Measurements from ENCODE around the gene PDE11A.

PDE11A gene

DNA sequence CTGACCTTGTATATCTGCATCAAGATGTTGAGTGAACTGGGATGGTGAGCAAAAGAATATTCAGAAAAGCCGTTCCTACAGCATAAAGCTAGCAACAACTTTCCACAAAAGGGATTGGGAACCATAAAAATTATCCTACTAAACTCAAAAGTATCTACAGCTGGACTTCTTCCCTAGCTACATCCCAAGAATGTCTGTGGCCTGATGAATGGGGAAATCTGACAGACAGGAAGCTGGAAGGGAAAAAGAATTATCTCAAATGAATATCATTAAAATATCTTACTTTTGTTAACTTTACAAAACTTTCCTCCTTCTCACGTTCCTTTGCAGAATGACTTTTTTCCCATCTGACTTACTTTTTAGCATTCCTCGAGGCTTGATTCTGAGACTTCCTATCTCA lies 150.9 kb downstream of the PDE11A start:
- no peak for DNase-seq

DNA sequence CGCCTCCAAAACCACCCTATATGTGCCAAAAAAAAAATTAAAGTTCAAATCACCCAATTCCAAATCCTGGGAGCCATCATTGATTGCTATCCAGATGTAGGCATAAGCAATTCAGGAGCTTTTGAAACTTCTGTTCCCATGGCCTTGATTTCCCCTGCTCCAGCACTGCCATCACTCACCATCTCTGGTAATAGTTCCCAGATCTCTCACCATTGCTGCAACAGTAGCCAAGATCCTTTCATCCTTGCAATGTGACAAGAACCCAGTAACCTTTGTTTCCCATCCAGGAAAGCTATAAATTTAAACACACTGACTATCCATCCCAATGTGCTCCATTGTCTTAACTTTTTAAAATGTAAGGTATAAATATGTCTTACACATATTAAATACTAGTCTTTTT lies 155.4 kb downstream of the PDE11A start:
- no peak for DNase-seq

DNA sequence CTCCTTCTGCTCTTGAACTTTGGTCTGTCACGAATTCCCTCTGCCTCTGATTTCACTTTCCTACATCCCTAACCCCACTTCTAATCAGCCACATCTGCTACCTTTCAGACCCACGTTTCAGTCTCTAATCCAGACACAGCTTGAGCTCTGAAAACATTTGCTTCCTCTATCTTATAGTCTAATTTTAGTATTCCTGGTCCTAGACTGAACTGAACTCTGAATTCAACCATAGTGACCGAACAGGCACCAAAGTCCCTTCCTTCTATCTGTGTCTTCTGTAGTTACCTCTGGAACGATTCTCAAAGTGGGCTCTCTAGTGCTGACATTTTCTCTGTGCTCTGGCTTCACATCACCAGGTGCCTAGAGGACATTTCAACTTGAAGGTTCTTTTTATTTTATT lies 156.2 kb downstream of the PDE11A start:
- DNase-seq, result no peak

DNA sequence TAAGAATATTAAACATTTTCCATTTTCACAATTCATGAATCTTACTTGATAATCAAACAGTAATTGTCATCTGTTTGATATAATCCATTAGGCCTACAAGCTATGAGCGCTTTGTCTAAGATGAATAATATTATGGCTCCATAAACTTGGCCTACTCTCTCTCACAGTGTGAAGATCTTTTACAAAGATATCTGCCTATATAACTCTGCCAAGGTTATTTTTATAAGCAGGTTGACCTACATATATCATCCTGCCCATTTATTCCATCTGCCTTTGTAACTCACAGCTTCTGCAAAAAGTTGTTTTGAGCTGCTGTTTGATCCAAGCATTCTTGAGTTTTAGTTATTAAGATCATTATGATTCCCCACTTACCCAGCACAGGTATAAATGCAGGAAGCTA lies 158.3 kb downstream of the PDE11A start:
- DNase-seq, result no peak

DNA sequence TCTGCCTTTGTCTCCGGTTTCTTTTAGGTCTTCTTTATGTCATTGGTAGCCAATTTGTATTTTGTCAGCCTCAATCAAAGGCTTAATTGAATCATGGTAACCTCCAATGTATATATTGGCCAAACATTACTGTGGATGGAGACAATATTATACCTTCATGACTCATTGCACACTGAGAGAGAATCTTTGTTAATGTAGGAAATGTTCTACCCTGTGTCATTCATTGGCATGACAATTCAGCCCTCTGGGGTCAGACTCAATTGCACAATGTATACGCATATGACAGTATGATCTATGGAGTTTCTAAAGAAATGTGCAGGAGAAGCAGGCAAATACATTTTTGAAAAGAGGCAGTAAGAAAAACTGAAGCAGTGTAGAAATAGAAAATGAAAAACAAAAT lies 162.6 kb downstream of the PDE11A start:
- no peak for DNase-seq

DNA sequence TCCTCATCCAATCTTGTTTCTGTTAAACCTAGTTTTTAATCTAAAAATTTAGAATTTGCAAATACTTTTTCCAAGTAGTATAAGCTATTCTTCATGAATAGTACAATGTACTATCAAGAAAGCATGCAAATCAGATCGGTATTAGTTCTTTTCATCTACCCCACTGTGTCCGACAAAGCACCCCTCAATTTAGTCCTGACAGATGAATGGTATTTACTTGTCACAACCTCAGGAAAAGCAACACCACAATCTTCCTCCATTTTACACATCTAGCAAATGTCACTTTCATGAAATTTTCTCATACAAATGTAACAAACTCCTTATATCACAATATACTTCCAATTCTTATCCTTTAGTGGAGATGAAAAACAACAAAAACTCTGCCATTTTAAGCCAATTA lies 163.8 kb downstream of the PDE11A start:
- no peak for DNase-seq

DNA sequence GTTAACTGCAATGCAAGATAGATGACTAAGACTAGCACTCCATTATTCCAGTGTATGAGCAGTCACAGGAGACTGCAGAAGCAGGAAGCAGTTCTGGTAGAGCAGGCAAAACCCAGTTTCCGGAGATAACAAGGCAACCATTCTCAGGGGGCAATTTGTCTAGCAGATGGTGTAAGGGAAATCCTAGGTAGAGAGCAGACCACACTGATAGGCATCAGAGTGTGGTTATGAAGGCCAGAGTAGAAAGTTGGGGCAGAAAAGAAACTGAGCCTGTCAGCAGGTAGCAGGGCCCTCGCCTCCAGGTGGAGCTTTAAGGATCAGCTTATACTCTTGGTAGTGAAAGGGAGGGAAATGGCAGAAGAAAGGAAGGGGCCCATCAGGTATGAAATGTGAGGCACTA lies 164.4 kb downstream of the PDE11A start:
- no peak for DNase-seq

DNA sequence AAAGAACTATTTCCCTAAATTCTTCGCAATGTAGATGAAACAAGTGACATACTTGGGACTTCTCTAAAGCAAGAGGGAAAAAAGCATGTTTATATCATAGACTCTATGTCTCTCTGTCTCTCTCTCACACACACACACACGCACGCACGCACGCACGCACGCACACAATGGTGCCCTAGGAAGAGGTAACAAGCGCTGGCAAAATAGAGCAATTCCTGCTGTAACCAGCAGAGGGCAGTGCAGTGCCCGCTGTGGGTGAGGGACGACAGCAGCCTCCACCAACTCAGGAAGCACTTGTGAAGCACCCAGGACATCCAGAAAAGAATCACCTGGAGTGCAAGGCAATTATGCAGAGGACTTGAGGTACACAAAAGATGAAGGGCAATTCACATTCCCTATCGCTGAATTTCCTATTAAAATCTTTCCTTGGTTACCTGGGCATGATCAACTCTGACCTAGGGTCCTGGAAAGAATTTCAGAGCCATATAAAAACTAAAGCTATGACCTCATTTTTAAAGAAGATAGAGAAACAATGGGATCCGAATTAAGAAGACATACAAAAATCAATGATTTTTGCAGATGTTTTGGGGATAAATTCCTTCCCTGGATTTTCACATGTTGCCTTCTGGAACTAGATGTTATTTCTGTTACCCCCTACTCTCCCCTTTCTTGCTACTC lies 166.4 kb downstream of the PDE11A start:
- peak; percentile 62 for DNase-seq

DNA sequence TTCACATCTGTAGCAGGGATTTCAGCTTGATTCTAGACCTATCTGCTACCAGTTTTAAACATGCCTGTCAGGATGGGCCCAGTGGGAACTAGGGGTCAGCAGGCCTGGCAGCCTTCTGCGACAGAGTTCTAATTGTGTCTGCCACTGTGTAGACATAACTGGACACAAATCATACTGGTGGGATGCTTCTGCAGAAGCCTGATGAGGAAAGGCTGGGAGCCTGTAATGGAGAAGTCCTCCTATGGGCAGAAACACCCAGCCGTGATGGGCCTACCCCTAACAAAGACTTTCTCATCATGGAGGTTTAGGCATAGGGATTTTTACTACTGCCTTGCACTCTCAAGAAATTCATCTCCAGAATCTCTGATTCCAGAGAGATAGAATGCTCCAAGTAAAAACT lies 166.9 kb downstream of the PDE11A start:
- DNase-seq, result no peak

DNA sequence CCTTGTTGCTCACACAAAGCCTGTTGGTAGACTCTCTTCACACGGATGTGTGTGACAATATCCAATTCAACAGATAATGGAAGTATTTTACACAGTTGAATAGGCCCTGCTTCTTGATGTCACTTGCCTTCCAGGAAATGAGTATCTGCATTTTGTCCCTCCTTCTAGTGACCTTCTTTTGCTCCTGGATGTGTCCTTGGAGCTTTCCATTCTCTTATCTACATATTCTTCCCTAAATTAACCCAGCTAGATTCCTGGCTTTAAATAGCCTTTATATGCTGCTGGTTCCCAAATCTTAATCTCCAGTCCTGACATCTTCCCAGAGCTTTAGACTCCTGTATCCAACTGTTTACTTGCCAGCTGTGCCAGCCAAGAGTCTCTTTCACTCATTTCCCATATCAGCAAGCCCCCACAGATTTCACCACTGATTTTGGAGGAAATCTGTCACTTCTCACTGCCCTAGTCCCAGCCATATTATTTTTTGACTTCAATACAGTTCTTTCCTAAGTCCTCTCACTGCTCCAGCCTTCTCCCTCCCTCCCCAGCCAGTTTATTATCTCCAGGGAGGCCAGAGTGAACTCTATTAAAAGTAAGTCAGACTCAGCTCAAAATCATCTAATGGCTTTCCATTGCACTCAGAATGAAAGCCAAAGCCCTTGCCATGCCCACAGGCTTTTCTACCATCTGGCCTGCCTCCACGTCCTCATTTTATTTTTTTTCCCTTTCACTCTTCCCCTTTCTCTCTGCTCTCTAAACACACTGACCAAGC lies 170.0 kb downstream of the PDE11A start:
- DNase-seq, result no peak

DNA sequence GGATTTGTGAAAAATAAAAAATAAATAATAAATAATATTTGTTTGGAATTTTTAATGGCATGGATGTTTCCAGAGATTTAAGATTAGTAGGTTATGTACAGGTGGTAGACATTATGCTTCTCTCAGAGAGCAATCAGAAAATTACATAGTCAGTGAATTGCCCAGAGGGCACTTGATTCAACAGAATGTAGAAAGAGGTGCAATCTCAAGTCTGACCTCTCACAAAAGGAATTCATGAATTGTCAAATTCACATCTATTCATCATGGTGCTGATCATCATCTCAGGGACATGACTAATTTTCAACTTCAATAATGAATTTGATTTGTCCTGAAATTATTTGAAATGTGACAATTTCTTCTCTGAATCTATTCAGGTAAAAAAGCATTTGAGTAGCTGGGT lies 172.5 kb downstream of the PDE11A start:
- DNase-seq, result no peak

DNA sequence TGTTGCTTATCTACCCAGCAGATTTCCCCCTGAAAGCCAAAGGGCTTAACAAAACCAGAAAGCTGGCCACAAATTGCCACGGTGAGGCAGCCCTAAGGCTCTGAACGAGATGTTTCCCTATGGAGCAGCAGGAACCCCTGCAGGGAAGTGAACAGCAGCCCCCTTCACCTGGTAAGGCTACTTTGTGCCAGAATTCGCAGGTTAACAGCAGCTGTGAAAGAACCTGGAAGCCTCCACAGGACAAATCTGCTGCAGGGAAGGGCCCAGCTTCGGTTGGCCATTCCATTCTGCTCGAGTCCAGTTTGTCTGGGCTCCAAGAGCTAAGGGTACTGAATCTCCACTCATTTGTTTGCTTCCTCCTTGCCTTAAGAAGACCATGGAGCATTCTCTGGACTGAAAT lies 175.3 kb downstream of the PDE11A start:
- DNase-seq, result no peak

DNA sequence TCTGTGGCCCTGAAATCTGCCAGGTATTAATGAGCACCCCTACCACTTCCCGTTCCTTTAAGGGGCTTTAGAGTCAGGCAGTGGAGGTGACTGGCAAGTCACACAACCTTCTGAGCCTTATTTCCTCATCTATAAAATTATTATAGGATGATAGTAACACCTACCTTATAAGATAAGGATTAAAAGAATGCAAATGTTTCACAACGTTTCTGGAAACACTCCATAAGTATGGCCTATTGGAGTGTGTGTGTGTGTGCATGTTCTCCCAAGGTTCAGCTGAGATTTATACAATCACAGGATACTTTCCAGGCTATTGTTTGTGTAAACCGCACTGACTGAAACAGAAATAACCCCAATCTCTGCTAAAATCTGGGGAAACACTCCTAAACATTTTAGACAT lies 176.0 kb downstream of the PDE11A start:
- no peak for DNase-seq

DNA sequence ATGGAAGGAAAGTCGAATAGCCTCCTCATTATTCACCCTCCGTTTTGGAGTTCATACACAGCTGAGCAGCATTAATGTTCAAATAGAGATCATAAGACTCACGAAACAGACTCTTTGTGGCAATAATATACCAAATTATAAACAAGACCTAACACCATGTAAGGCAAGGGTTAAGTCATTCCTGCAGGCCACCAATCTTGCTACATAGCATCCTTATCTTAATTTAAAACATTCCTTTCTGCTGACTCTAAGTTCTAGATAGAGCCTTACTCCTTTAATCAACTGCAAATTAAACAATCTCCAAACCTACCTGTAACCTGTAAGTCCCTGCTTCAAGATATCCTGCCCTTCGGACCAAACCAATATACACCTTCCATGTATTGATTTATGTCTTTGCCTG lies 178.0 kb downstream of the PDE11A start:
- DNase-seq, result no peak

DNA sequence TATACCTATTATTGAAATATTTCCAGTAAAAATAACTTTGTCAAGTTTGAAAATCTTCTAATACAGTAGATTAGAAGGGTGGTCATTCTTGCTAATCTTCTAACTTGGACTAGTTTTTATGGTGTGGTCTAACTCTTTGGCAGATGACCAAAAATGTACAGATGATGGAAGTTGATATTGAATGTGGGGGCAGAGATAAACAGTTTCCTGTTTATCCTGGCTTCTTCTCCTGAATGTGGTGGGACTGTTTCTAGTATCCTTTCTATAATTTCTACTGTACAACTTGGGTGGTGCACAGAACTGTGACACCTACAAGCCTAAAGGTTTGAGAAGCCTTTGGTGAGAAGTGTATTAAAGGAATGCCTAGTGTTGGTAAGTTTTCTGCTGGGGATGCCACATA lies 178.7 kb downstream of the PDE11A start:
- DNase-seq, result no peak

DNA sequence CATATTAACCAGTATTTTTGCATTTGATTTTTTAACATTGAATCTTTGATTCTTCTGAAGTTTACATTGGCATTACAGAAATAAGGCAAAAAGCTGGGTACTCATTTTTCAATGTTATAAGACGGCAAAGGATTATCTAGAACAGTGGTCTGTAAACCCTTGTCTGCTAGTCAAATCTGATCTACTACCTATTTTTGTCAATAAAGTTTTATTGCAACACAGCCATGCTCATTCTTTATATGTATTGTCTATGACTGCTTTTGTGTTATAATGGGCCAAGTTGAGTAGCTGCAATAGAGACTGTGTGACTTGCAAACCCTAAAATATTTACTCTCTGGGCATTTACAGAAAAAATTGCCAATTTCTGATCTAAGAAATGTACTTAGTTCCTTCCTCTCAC lies 181.0 kb downstream of the PDE11A start:
- DNase-seq, result no peak

DNA sequence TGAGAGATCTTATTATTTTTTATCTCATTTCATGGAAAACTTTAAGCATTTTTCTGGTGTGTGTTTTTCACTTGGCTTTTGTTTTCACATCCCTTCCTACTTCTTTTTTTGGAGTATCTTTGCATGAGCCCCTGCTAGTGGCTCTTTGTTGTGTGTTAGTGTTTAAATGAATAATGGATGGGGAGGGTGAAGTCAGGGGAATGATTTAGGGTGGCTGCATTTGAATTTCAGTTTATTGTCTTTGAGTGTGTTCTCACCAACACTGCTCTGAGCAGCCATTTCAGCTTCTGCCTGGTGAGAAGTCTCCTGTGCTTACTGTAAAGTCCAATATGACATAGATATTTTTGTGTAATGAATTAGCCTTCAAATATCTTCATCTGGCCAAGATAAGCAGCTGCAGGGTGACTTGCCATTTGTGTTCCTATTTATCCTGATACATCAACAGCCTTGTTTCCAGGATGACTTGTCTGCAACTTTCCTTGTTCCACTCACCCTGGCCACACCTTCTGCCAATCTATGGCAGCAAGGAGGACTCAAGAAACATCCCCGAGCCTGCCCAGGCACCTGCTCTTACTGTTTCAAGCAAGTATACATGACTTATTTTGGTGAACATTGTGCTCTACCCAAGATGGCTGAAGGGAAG lies 182.6 kb downstream of the PDE11A start:
- no peak for DNase-seq

DNA sequence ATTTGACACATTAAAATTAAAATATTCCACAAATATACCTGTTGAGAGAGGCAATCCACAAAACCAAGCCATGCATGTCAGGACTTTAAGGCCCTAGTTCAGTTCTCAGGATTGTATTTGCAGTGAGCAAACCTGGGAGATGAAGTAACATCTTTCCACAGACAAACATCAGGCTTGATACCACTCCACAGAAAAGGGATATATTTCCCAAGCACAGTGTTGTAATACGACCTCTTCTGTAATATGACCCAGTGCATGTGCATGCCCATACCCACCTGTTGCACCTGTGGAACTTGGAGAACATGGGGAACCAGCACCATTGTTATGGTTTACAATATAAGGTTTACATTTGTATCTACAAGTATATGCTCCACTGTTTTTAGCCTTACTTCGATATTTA lies 184.0 kb downstream of the PDE11A start:
- DNase-seq, result no peak

DNA sequence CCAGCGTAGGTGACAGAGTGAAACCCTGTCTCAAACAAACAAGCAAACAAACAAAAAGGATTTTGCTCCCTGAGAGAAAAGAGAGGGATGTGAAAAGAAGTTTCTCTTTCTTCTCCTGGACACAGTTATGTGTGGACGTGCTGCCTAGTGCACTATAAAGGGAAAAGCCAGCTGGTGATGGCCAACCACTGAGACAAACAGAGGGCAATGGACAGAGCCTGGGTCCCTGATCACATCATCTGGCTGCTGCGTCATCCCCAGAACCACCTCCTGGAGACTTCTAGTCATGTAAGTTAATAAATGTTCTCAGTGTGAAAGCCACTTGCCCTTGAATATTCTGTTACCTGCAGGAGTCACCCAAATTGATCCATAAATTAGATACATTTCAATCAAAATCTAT lies 184.9 kb downstream of the PDE11A start:
- no peak for DNase-seq

DNA sequence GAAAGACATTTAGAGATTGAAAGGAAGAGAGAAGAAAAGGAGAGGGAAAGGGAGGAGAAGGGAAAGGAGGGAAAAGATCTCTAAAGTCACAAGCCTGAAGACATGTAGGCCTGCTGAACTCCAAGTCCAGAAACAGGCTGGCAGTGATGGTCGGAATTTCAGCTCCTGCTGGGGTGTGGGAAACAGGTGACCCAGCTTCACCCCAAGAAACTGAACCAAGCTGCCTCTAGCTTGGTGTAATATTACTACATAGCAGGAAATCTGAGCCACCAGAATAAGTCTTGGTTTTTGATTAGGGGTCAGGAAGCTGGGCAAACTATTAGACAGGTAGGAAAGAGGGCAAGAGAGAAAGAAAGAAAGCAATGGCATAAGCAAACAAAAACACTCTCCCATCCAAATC lies 185.8 kb downstream of the PDE11A start:
- DNase-seq, result no peak

DNA sequence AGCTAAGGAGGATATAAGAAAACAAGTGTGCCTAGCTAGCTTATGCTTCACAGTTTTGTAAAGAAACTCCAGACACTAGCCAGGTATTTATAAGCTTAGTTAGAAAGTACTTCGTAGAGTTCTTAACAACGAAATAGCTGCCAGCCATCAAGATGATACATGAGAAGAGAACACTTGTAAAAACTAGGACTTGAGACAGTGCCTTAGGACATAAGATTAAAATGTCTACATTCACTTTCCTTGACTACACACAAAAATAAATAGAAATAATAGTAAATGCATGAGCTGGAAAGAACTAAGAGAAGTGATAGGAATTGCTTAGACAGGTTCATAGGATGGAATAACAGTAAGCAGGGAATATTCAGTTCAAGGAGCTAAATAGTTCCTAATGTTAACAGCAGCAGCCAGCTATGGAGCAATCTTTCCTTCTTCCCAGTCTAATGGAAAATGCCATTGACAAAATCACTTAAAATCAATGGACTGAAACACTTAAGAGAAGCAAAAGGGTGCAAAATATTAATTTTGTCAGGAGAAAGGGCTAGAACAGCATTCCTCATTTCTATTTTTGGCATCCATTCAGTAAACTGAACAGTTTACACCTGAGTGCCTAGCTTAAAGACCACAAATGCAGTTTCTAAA lies 186.6 kb downstream of the PDE11A start:
- no peak for DNase-seq

DNA sequence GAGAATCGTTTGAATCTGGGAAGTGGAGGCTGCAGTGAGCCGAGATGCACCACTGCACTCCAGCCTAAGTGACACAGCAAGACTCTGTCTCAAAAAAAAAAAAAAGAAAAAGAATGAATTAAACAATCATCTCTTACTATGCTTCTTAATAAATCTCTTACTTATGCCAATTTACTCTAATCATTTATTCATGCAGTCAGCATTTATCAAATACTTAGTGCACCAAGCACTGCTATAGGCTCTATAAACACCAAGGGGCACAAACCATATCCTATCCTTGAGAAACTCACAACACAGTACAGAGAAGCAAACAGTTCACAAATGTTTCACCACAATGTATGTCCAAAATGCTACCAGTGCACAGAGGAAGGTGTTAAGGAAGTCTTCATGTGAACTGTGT lies 189.4 kb downstream of the PDE11A start:
- DNase-seq, result no peak

DNA sequence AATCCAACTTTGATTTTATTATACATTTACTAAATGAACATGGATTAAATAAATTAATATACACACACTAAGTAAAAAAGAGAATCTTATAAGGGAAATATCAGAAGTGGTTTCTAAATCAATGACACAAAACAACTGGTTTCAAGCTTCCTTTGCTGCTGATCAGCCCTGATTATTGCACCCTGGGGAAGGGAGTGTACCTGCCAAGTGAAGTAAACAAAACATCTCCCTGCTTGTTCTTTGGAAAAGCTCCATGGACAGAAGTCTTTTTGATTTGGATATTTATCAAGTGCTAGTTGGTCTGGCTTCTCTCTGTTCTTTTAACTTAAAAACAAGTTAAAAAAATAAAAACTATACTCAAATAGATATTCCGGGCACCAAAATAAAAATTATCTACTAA lies 190.1 kb downstream of the PDE11A start:
- no peak for DNase-seq

DNA sequence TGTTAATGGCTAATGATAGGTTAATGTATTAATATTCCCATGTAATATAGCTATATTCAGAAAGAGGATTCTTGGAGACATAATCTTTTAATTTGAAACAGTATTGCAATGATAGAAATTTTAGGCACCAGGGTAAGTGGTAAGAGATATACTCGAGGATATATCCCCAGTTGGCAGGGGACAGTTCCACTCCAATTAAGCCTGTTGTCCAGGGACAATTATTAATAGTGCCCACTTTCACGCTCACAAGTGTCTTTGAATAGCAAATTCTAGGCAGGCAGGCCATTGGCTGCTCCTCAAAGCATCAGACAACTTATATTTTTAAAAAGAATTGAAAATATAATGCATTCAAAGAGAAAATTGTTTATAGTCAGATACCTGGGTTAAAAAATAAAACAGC lies 190.7 kb downstream of the PDE11A start:
- DNase-seq, result no peak
